Tibial nerve (tissue), 3 donors: Measurements from ENCODE around the gene PALB2.

Experiments used
- CTCF ChIP-seq, 5 experiments: fragments of 200-600 bp in 3 of 5; fragments of 450-650 bp in 2 of 5; sonication (generic) in 3 of 5; IDR thresholded peaks; one replicate each; pipeline ENCODE4 v1.5.1; 2016 to 2019; ENCODE audit warnings: antibody characterized with exemption in 5 of 5, mild to moderate bottlenecking in 3 of 5, moderate library complexity in 2 of 5
- POLR2A ChIP-seq, 2 donors: fragments of 450-650 bp; IDR thresholded peaks; one replicate each; pipeline ENCODE4 v1.6.1; 2017; ENCODE audit warnings: antibody characterized with exemption in 2 of 2, mild to moderate bottlenecking in 2 of 2, moderate library complexity in 2 of 2

GRCh38 chr16:23611936-23612335 is 29.2 kb downstream of the PALB2 start:
- no peak for TF ChIP-seq CTCF (IDR thresholded peaks at IDR 0.05)
- TF ChIP-seq POLR2A (IDR thresholded peaks at IDR 0.05), result no peak
